HG03571 (cell line): ENCODE measurements around the gene GALP.
"Not testable (repeated sequence)": the region's sequence is repeated elsewhere in the genome, so short reads cannot be mapped to it uniquely, and the experiment has no call there.

Experiments
- ATAC-seq: cut with Tn5 transposase; IDR thresholded peaks from one replicate; pipeline ENCODE4 v1.9.1; 2021; ENCODE audit not compliant: unreplicated experiment

The GALP gene

GRCh38 chr19:56175861-56176307 lies at the start of gene GALP:
Gene GALP (plus strand): TSS chr19:56176008. CDS start chr19:56177109, 1,101 bp downstream.
- ATAC-seq: not testable (repeated sequence)

DNA sequence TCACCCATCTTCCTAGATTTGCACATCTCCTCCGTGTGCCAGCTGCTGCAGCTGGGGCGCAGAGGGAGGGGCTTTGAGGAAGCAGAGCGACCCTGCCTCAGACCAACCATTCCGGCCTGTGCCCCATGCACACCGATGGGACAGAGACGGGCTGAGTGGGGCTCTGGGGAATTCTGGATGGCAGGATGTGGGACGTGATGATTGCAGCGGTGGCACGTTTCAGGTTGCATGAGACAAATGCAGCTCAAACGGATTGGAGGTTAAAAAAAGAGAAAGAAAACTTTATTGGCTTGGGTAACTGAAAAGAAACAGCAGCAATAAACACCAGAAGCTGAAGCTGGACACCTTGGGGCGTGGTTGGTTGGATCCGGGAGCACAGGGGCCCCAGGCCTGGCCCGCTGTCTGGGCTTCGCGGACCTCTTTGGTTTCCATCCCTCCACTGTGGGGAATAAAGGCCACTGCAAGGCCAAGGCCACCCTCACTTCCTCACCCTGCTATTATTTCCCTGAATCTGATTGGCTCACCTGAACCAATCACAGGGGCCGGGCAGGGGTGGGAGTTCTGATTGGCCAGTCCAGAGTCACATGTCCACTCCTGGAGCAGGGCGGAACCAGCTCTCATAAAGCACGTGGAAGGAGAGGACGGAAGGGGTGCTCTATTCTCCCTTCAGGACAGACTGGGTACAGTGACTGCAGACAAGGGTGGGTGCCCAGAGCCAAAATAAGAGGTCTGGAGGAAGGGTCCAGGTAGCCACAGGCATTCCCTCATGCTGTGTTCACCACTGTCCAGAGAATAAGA lies 48.6 kb upstream of the GALP start:
- no peak for ATAC-seq

DNA sequence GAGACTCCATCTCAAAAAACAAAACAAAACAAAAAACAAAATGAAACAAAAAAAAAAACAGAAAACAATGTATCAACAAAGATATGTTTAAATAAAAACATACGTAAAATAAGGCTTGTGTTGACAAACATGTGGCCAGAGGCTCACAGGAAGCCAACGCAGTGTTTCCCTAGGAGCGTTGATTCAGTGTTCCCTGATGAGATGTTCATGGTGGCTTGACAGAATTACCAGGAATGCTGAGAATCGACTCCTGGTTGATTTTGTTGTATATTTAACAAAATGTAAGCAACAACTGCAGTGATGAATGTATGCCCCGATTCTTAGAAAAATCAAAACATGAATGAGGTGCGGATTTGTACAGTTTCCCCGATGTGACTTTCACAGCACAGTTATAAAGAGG lies 45.8 kb upstream of the GALP start:
- ATAC-seq: no peak

DNA sequence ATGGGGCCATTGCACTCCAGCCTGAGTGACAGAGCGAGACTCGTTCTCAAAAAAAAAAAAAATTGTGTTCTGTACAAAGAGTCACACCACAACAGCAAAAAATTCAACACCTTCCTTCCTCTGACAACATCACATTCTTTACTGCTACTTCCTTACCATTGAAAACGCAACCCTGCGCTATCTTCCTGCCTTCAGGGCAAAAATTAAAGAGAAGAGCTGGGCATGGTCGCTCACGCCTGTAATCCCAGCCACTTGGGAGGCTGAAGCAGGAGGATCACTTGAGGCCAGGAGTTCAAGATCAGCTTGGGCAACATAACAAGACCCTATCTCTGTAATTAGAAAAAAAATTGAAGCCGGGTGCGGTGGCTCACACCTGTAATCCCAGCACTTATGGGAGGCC lies 44.2 kb upstream of the GALP start:
- ATAC-seq: no peak

- ATAC-seq: no peak
These were observed 43.4 kb upstream of the GALP start for GRCh38 chr19:56132316-56132822.

DNA sequence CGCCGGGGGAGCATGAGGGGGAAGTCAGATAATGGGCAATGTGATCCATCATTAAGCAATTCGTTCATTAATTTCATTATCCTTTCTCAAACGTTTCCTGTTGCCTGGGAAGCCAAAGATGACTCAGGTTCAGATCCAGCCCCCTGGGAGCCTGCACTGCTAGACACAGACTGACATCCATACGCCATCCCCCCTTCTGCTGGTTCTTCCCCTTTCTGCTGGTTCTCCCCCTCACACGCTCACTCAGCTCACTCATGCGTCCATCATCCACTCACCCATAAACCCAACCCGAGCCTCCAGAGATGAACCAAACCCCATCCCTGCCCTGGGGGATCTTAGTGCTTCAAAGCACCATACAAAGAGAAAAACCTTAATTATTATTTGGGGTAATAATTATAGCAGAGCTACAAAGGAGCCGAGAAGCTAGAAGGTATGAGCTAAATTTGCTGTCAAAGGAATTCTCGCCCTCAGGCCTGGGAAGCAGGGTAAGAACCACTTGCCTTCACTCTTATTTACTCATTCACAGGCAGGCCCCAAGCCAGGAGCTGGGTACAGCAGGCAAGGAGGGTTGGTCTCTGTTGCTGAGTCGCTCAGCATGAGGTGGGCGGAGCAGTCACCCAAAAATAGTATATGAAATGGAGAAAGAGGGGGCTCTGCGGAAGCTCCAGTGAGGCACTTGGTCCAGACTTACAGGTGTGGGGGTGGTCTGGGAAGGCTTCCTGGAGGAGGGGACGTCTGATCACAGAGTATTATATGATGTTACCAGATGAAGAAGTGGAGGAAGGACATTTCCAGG lies 41.8 kb upstream of the GALP start:
- ATAC-seq: peak; percentile 75

- ATAC-seq: no peak
These were observed 41.2 kb upstream of the GALP start for GRCh38 chr19:56134654-56134921.

- no peak for ATAC-seq
These were observed 39.4 kb upstream of the GALP start for GRCh38 chr19:56136362-56136761.

GRCh38 chr19:56137405-56137804 lies 38.4 kb upstream of the GALP start:
- no peak for ATAC-seq

- no peak for ATAC-seq
These were observed 37.7 kb upstream of the GALP start for GRCh38 chr19:56138069-56138468.

DNA sequence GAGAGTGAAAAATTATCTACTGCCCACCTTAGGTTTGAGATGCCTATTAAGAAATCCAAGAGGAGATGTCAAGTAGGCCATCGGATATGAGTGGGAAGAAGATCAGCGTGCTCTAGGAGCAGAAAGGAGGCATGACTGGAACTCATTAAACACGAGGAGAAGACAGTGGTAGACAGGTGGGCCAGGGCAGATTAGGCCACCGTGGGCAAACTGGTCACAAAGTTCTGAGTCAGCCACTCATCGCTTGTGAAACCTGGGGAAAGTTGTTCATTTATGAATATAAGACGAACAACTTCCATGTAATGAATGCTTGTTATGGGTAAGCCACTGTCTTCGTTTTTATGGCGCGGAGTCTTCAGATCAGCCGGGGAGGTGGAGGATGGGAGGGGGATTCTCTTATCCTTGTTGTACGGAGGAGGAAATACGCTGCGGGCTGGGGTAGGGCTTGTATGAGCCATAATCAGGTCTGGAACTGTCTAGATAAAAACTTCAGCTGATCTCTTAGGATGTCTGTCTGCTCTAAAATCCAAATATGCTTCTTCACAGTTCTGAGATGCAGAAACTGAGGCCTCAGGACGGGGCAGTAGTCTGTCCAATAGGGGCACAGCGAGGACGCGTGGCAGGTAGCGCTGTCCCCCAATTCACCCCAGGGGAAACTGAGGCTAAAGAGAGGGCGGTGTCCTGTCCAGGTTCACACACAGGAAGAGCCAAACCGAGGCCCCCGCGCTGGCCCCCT lies 35.8 kb upstream of the GALP start:
- no peak for ATAC-seq

DNA sequence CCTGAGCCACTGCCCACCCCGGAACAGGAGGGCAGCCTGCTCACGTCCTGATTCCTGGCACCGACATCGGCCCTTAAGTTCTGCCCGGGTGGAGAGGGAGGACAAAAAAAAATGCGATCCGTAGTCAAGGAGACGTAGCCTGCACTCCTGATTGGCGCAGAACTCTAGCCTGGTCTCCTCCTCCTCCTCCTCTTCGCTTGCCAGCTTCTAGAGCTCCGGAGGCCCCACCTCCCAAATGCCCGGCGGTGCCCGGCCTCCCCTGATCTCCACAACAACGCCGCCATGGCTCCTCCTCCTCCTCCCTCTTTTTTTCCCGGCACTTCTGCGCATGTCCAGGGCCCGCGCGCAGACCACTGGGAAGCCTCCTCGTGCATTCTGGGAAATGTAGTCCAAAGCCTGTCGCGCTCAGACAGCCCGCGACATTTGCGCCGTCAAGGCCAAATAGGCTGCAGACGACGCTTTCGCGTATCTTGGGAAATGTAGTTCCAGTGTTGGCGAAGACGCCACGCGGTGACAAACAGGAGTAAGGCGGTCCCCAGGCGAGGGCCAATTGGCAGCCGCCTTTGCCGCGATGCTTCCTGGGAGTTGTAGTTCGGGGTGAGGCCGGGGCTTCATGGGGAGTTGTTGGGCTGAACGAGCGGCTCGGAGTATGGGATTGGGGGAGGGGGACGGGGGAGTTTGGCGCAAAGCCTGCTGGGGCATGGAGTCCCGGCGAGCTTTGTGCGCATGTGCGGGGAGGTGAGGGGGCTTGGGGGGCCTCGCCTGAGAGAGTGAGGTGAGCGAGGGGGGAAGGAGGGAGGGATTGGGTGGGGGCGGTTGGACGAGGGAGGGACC lies 35.0 kb upstream of the GALP start, which contains the start of gene ZNF444:
ZNF444 (plus strand) TSS at position 705 of the 834 bp plus-strand sequence. CDS start 5,625 bp downstream, outside the sequence.
- peak; percentile 87 for ATAC-seq

DNA sequence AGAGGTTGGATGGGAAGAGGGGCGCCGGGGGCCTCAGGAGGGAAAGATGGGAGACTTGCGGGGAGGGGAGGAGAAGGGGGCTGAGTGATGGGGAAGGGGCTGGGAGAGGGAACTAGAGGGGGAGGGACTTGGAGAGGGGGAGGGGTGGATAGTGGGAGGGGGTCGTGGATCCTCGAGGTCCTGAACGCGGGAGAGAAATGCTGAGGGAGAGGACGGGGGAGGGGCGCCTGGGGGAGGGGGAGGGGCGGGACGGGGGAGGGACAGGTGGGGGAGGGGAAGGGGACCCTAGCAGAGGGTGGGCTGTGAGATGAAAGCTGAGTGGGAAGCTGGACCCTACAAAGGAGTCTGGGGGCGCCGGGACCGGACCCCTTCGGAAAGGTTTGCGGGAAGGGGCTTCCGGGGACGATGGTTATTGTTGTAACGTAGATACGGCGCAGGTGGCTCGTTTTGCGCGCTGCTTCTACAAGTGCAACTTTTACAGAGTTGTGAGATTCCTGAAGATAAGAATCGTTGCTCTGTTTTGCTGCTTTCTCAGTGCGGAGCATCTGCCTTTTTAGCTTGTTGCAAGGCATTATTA lies 34.3 kb upstream of the GALP start:
- no peak for ATAC-seq

DNA sequence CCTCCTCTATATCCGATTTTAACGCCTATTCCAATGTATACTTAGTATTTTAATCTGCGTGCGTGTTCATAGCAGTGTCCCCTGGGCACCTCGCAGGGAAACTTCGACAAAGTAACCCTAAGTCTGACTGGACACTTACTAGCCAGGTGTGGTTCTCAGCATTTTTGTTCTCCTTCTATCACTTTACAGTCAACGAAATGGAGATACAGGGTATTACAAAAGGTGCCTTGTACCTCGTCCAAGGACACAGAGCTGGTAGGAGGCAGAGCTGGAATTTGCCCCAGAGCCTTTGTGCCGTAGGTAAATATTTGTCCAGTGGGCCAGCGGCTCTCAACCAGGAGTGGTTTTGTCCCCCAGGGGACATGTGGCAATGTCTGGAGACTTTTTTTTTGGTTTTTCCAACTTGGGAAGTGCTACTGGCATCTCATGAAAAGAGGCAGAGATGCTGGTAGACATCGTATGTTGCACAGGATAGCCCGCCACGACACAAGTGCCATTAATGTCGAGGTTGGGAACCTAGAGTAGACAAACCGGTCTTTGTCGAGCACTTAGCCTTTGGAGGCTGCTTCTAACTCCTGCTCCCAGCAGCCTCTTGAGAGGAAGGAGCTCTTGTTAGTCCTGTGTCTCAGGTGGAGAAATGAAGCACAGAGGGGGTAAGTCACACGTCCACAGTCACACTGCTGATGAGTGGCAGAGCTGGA lies 33.6 kb upstream of the GALP start:
- no peak for ATAC-seq

GRCh38 chr19:56142897-56143434 lies 32.8 kb upstream of the GALP start:
- ATAC-seq: no peak

DNA sequence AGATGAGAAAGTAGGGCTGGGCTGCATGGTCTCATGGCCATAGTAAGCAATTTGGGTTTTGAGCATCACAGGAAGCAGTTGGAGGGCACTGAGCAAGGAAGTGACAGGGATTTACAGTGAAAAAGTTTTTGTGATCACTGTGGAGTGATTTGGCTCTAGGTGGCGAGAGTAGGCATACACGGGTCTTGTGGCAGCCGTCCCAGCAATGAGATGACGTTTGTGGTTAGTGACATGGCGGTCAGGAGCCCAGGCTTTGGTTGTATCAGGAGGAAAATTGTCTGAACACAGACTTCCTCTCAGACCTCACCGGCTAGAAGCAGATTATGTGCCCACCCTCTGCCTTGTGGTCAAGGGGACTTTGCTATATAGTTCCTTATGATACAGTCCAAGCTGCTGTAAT lies 31.4 kb upstream of the GALP start:
- no peak for ATAC-seq

- ATAC-seq: no peak
These were observed 31.0 kb upstream of the GALP start for GRCh38 chr19:56144831-56145230.

GRCh38 chr19:56145698-56146097 lies 30.1 kb upstream of the GALP start:
- ATAC-seq: no peak

- ATAC-seq: no peak
These were observed 28.9 kb upstream of the GALP start for GRCh38 chr19:56146904-56147303.
